HG03097 (cell line): ENCODE data around the gene FANCG.

Experiments
- ATAC-seq: cut with Tn5 transposase; IDR thresholded peaks from one replicate; pipeline ENCODE4 v1.9.1; 2021; ENCODE audit not compliant: unreplicated experiment, low FRiP score

FANCG gene

GRCh38 chr9:35027374-35027773, 52.4 kb downstream of the FANCG start:
- ATAC-seq = no peak

DNA sequence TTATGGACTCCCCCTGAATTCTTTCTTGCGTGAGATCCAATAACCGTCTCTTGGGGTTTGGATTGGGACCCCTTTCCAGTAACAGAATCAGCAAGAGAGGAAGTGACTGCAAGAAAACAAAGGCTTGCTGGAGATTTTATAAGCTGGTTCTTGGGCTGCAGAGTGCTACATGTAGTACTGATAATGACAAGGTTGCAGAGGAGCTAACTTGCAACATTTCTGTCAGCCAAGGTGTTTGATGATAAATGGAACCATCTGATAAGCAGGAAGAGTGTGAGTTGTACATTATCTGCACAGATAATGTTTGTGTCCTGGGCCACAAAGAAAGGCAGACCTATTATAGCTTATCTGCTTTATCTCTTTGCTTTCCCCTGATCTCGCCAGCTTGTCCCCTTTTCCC, 53.1 kb downstream of the FANCG start:
- ATAC-seq = no peak
